Measurements from ENCODE around the gene SNX25.
"Not testable (repeated sequence)": the region's sequence is repeated elsewhere in the genome, so short reads cannot be mapped to it uniquely, and the experiment has no call there.

The SNX25 gene

GRCh38 chr4:185351691-185352090 is 142.3 kb downstream of the SNX25 start:
- no peak overlapping the region for H3K9ac ChIP-seq
- no peaks in the 10 kb centered on the region for H4K20me1 ChIP-seq
- TF ChIP-seq Cebpa-rat (IDR thresholded peaks at IDR 0.05): no peak
- no peaks in the 10 kb centered on the region for H3K27me3 ChIP-seq
- H3K4me2 ChIP-seq: no peak overlapping the region
- H3K4me3 ChIP-seq: no peak overlapping the region
- H3K36me3 ChIP-seq: peaks cover 77% of the 10 kb centered on the region
- H3K9me3 ChIP-seq: no peaks in the 10 kb centered on the region
- no peaks in the 10 kb centered on the region for H3K4me1 ChIP-seq
- H3K27ac ChIP-seq: no peak overlapping the region

DNA sequence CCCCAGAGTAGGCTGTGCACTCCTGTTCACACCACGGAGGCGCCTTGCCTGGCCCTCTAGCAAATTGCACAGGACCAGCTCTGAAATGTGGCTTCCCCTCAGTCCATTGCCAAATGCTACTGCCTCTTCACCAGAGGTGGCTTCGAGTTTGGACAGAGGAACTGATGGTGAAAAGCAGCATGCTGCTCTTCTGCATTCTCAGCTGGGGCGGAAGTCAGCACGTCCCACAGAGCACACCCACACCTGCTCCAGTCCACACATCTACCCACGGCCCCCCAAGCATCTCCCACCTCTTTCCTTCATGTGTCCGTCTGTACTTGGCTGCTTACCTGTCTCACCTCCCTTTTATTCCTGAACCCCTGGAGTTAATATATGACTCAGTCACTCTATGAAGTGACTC is 142.8 kb downstream of the SNX25 start:
- no peak overlapping the region for H3K4me3 ChIP-seq
- H3K4me2 ChIP-seq: no peak overlapping the region
- peaks cover 72% of the 10 kb centered on the region for H3K36me3 ChIP-seq
- no peak for TF ChIP-seq Cebpa-rat (IDR thresholded peaks at IDR 0.05)
- H3K27me3 ChIP-seq: no peaks in the 10 kb centered on the region
- no peaks in the 10 kb centered on the region for H4K20me1 ChIP-seq
- H3K9ac ChIP-seq: no peak overlapping the region
- H3K9me3 ChIP-seq: no peaks in the 10 kb centered on the region
- H3K27ac ChIP-seq: no peak overlapping the region
- H3K4me1 ChIP-seq: no peaks in the 10 kb centered on the region

DNA sequence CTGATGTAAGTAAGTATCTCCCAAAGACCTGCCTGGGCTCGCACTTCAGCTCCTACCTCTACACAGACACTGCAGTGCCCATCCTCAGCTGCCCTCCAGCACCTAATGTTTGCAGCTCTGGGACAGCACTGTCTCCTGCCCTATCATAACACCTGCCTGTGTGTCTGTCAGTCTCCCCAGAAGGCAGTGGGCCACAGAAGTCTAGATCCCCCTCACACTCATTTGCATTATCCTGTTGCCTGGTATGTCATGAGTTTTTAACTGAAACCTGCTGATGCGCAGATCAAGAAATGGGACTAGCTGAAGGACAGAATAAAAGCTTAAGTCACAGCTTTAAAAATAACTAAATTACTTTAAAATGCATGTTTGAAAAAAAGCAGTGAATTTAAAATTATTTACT is 143.3 kb downstream of the SNX25 start:
- H3K9ac ChIP-seq: no peak overlapping the region
- H3K4me1 ChIP-seq: no peaks in the 10 kb centered on the region
- TF ChIP-seq Cebpa-rat (IDR thresholded peaks at IDR 0.05): no peak
- no peak overlapping the region for H3K27ac ChIP-seq
- no peak overlapping the region for H3K4me2 ChIP-seq
- peaks cover 68% of the 10 kb centered on the region for H3K36me3 ChIP-seq
- no peaks in the 10 kb centered on the region for H3K27me3 ChIP-seq
- H3K9me3 ChIP-seq: no peaks in the 10 kb centered on the region
- no peak overlapping the region for H3K4me3 ChIP-seq
- H4K20me1 ChIP-seq: no peaks in the 10 kb centered on the region

- no peak overlapping the region for H3K27ac ChIP-seq
- H4K20me1 ChIP-seq: no peaks in the 10 kb centered on the region
- no peak overlapping the region for H3K9ac ChIP-seq
- H3K4me3 ChIP-seq: no peak overlapping the region
- H3K4me2 ChIP-seq: no peak overlapping the region
- no peak for TF ChIP-seq Cebpa-rat (IDR thresholded peaks at IDR 0.05)
- H3K4me1 ChIP-seq: no peaks in the 10 kb centered on the region
- no peaks in the 10 kb centered on the region for H3K9me3 ChIP-seq
- peaks cover 51% of the 10 kb centered on the region for H3K36me3 ChIP-seq
- no peaks in the 10 kb centered on the region for H3K27me3 ChIP-seq
Observed at GRCh38 chr4:185357211-185357610, 147.8 kb downstream of the SNX25 start.

- H3K9me3 ChIP-seq: no peaks in the 10 kb centered on the region
- H3K9ac ChIP-seq: no peak overlapping the region
- no peaks in the 10 kb centered on the region for H3K4me1 ChIP-seq
- no peaks in the 10 kb centered on the region for H3K27me3 ChIP-seq
- H4K20me1 ChIP-seq: no peaks in the 10 kb centered on the region
- H3K36me3 ChIP-seq: peaks cover 45% of the 10 kb centered on the region
- no peak overlapping the region for H3K4me3 ChIP-seq
- no peak overlapping the region for H3K27ac ChIP-seq
- H3K4me2 ChIP-seq: no peak overlapping the region
- no peak for TF ChIP-seq Cebpa-rat (IDR thresholded peaks at IDR 0.05)
Observed at GRCh38 chr4:185357733-185358440, 148.5 kb downstream of the SNX25 start.

DNA sequence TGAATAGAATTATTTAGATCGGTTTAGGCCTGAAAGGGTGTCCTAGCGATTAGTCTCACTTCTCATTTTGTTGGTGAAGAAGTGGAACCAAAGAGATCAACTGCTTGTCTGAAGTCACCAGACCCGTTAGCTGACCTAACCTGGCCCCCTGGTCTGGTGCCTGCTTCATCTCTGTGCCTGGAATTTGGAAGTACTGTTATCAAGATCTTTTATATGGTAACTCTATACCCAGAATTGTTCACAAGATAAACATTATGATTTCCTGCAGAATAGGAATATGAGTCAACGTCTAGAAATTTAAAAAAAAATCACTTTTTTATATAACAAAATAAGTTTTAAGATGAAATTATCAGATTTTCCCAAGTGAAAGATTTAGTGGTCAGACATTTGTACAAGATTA is 149.1 kb downstream of the SNX25 start:
- H3K9ac ChIP-seq: no peak overlapping the region
- H4K20me1 ChIP-seq: no peaks in the 10 kb centered on the region
- no peak overlapping the region for H3K4me2 ChIP-seq
- peaks cover 42% of the 10 kb centered on the region for H3K36me3 ChIP-seq
- no peak overlapping the region for H3K4me3 ChIP-seq
- no peaks in the 10 kb centered on the region for H3K4me1 ChIP-seq
- no peaks in the 10 kb centered on the region for H3K27me3 ChIP-seq
- TF ChIP-seq Cebpa-rat (IDR thresholded peaks at IDR 0.05): no peak
- H3K9me3 ChIP-seq: no peaks in the 10 kb centered on the region
- no peak overlapping the region for H3K27ac ChIP-seq

GRCh38 chr4:185358959-185359358 is 149.6 kb downstream of the SNX25 start:
- TF ChIP-seq Cebpa-rat (IDR thresholded peaks at IDR 0.05): no peak
- Histone ChIP-seq H4K20me1 (no peaks in the 10 kb centered on the region), H3K27ac (no peak overlapping the region), H3K27me3 (no peaks in the 10 kb centered on the region), H3K4me3 (no peak overlapping the region), H3K4me1 (no peaks in the 10 kb centered on the region), H3K36me3 (peaks cover 37% of the 10 kb centered on the region), H3K9ac (no peak overlapping the region), H3K4me2 (no peak overlapping the region), H3K9me3 (no peaks in the 10 kb centered on the region)

- Histone ChIP-seq H3K9me3 (no peaks in the 10 kb centered on the region), H3K4me3 (no peak overlapping the region), H4K20me1 (no peaks in the 10 kb centered on the region), H3K27me3 (no peaks in the 10 kb centered on the region), H3K4me2 (no peak overlapping the region), H3K9ac (no peak overlapping the region), H3K27ac (no peak overlapping the region), H3K4me1 (no peaks in the 10 kb centered on the region), H3K36me3 (peaks cover 28% of the 10 kb centered on the region)
- no peak for TF ChIP-seq Cebpa-rat (IDR thresholded peaks at IDR 0.05)
Observed at GRCh38 chr4:185359767-185360446, 150.5 kb downstream of the SNX25 start.

DNA sequence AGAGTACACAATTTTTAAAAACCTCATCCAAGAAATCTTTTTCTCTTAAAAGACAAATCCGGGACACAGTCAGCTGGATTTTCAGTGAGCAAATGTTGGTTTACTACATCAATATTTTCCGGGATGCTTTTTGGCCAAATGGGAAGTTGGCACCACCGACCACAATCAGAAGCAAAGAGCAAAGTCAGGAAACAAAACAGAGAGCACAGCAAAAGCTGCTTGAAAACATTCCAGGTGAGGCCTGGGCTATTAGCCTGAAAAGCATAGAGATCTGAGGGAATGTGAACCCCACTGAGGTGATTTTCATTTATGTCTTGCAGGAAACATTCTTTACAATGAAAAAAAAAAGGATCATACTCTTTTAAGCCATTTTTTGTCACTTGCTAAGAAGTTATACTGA is 152.5 kb downstream of the SNX25 start:
- Histone ChIP-seq H4K20me1 (no peaks in the 10 kb centered on the region), H3K9ac (no peak overlapping the region), H3K4me2 (no peak overlapping the region), H3K27ac (no peak overlapping the region), H3K9me3 (no peaks in the 10 kb centered on the region), H3K36me3 (peaks cover 27% of the 10 kb centered on the region), H3K4me3 (no peak overlapping the region), H3K27me3 (no peaks in the 10 kb centered on the region), H3K4me1 (no peaks in the 10 kb centered on the region)
- TF ChIP-seq Cebpa-rat (IDR thresholded peaks at IDR 0.05): no peak

DNA sequence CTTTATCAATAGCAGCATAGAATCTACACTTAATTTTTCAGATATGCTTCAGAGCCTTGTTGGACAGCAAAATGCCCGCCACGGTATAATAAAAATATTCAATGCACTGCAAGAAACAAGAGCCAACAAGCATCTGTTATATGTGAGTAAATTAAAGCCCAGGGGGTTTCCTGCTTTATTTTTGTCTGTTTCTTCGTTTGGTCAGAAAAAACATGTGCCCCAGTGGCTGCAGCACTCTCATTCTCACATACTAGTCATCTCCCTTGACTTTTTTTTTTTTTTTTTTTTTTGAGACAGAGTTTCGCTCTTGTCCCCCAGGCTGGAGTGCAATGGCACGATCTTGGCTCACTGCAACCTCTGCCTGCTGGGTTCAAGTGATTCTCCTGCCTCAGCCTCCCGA is 153.2 kb downstream of the SNX25 start:
- not testable (repeated sequence) for H3K4me1 ChIP-seq, H3K4me2 ChIP-seq, H3K9ac ChIP-seq, H3K27me3 ChIP-seq, H3K27ac ChIP-seq, H3K9me3 ChIP-seq, H3K4me3 ChIP-seq, H4K20me1 ChIP-seq
- H3K36me3 ChIP-seq: peaks cover 27% of the 10 kb centered on the region

All from BLaER1 (cell line).